ENCODE data around the gene SLMAP.

- TF ChIP-seq CTCF (IDR thresholded peaks at IDR 0.05) (no peak), EZH2 (IDR thresholded peaks at IDR 0.05; ENCODE audit: borderline replicate concordance, insufficient read depth, low read depth, low read length, poor library complexity, severe bottlenecking) (no peak)
These were observed 22.4 kb downstream of the SLMAP start for GRCh38 chr3:57778494-57778893.

Data from B cell (primary cell).